Epithelial cell of proximal tubule (primary cell): Measurements from ENCODE around the gene MRPL23. TPM values are rescaled to one million over a fixed set of nuclear protein-coding genes. Genes with fewer than 3 reads are reported as not detected.

ENCODE experiments used
- DNase-seq: peaks from one replicate; pipeline ENCODE4 v3.0.0-alpha.2; 2011; ENCODE audit warnings: low read depth
- H3K4me3 ChIP-seq: 2 replicates; pipeline ENCODE4 v1.5.1; 2011; ENCODE audit warnings: low read depth, mild to moderate bottlenecking, low read length
- total RNA-seq: library from RNA; depleted of rRNA; stranded (reverse); fragments of >200 nt; gene quantifications from 2 replicates; pipeline ENCODE4 v1.2.3, GENCODE V29; 2015
- TF ChIP-seq, protein P1 (sequence below): conservative IDR thresholded peaks from 2 replicates; pipeline ENCODE4 v1.5.1; 2012; ENCODE audit warnings: low read depth, mild to moderate bottlenecking, low read length

The MRPL23 gene
- total RNA-seq, 1 donor from 2014 or later = 92.1 TPM

DNA sequence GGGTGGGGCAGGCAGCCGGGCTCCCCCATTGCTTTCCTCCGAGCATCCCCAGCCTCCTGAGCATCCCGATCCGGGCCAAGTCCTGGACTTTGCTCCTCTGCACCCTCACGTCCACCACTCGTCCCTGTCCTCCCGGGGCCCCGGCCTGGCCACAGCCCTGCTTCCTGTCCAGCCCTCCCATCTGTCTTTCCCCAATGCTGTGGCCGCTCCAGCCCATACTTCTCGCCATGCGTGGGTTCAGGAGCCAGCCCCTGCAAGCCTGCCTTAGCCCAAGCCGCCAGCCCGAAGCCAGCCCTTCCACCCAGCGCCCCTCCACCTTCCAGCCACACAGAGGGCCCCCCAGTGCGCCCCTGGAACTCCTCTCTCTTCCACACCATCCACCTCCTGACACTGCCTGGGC, 23.8 kb downstream of the MRPL23 start:
- DNase-seq = no peak
- H3K4me3 ChIP-seq = no peak overlapping the region
- TF ChIP-seq, protein P1, sequence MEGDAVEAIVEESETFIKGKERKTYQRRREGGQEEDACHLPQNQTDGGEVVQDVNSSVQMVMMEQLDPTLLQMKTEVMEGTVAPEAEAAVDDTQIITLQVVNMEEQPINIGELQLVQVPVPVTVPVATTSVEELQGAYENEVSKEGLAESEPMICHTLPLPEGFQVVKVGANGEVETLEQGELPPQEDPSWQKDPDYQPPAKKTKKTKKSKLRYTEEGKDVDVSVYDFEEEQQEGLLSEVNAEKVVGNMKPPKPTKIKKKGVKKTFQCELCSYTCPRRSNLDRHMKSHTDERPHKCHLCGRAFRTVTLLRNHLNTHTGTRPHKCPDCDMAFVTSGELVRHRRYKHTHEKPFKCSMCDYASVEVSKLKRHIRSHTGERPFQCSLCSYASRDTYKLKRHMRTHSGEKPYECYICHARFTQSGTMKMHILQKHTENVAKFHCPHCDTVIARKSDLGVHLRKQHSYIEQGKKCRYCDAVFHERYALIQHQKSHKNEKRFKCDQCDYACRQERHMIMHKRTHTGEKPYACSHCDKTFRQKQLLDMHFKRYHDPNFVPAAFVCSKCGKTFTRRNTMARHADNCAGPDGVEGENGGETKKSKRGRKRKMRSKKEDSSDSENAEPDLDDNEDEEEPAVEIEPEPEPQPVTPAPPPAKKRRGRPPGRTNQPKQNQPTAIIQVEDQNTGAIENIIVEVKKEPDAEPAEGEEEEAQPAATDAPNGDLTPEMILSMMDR = no peak

DNA sequence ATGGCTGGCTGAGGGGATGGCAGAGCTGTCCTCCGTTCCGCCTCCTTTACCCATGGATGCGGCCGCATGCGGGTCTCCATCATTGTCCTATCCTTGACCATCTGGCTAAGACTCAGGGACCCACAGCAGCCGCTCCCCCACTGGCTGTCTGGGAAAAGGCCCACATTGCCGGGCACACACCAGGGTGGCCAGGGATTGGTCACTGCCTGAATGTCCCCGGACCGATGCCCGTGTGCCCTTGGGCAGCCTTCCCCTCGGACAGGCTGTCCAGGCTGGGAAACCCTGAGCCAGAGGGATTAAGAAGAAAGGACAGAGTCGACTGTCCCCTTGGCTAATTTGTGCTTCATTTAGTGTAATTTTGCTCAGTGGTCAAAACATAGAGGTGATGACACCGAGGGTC, 28.1 kb downstream of the MRPL23 start:
- H3K4me3 ChIP-seq = no peak overlapping the region
- no peak for DNase-seq
- TF ChIP-seq, protein P1 = no peak

DNA sequence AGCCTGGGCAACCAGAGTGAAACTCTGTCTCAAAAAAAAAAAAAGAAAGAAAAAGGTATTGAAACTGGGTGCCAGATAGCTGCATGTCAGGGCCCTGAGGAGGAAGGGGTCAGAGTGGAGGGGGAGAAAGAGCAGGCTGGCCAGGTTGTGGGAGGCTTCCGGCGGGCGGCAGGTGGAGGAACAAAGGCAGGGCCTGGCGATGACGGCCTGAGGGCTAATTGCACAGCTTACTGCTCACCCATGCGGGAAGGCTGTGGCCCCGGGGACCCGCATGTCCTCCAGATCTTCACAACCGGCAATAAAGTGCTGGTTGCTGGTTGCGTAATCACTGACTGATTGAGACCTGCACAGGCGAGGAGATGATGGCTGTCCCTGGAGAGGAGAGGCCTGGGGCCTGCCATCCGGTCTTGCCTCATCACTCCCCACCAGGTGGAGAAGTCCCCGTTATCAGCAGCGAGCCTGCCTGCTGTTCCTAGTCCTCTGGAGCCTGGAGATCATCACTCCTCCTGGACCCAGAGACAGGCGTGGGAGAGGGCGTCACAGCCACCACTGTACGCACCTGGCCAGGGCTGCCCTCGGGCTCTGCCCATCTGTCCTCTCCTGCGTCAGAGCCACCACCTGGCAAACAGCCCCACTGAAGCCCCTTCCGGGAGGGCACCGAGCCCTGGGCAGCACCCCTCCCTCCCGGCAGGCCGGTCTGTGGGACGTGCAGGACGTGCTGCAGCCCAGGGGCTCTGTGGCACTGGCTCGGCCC, 31.8 kb downstream of the MRPL23 start:
- no peak for DNase-seq
- TF ChIP-seq, protein P1 = no peak
- H3K4me3 ChIP-seq = no peak overlapping the region

DNA sequence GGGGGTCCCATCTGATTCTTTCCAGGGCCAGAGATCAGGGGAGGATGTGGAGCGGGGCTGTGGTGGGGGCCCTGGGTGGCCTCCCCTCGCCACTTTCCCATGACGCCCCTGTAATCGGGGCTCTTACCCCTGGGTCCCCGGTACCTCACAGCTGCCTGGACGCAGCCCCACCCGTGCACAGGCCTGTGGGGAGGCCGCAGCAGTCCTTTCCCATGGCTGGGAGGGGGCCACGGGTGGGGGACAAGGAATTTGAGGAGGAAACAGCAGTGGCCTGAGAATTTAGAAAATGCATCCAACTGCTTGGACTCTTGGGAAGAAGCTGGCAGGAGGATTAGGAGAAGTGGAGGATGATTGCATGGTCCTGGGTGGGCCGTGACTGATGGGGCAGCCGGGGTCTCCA, 32.5 kb downstream of the MRPL23 start:
- no peak overlapping the region for H3K4me3 ChIP-seq
- no peak for DNase-seq
- TF ChIP-seq, protein P1 = no peak

DNA sequence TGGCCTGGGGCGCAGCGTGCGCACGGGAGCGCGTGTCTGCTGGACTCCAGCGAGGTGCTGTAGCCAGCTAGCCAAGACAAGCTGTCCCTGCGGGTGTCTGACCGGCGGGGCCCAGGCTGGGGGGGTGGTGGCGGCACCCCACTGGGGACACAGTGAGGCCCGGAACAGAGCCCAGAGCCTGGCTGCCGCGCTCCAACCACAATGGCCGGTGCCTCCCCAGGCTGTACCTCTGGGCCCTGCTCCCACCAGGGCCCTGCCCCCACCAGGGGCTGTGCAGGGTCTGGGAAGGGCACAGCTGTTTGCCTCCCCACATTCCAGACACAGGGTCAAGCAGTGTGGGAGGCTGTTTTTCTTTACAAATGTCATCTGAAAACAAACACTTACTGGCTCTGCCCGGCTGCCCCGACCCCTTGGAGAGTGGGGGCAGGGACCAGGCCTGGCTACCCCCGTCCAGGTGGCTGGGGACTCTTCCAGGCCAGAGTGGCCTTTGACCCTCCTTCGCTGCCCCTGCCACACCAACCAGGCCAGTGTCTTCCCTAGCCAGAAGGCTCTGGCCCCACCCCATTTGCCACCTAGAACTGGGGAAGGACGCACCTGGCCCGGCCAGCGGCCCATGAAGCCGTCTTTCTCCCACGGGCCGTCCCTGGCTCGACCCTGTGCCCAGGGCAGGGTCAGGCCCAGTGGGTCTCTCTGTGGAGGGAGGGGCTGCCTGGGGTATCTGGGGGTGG, 35.9 kb downstream of the MRPL23 start:
- TF ChIP-seq, protein P1 = no peak
- DNase-seq = no peak
- H3K4me3 ChIP-seq = no peak overlapping the region

DNA sequence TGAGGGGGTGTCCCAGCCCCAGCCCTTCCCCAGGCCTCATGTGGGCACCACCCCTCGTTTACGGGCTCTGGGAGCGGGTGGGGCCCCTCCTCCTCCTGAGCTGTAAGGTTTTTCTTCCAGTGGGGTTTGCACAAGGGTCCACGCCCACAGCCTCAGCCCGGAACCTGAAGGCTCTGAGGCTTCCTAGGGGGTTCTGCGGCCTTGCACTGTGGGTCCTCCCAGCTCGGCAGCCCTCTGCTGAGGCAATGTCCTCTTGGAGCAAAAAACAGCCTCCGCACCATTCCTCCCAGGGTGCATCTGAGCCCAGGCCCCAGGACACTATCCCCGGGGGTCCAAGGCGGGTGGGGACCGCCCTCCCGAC, 36.4 kb downstream of the MRPL23 start:
- no peak overlapping the region for H3K4me3 ChIP-seq
- DNase-seq = no peak
- TF ChIP-seq, protein P1 = no peak

DNA sequence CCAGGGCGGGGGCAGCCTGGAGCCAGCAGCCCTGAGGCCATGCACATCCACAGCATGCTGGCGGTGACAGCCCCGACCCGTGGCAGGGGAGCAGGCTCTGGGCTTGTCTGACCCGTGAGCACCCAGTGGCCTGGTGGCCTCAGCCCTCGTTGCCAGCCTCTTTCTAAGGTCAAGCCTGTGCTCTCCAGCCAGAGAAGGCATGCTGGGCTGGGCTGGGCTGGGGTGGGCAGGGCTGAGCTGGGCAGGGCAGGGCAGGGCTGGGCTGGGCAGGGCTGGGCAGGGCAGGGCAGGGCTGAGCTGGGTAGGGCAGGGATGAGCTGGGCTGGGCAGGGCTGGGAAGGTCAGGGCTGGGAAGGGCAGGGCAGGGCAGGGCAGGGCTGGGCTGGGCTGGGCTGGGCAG, 39.9 kb downstream of the MRPL23 start:
- H3K4me3 ChIP-seq = no peak overlapping the region
- TF ChIP-seq, protein P1 = no peak
- DNase-seq = no peak
